ENCODE data around the gene PRPF4. TPM values are rescaled to one million over a fixed set of nuclear protein-coding genes. Genes with fewer than 3 reads are reported as not detected.

The PRPF4 gene
- total and polyA plus RNA-seq, 2 donors (not counting 3 experiments of a cell fraction or from before 2014, with no cell fraction given): 12.9 to 25.8 TPM

DNA sequence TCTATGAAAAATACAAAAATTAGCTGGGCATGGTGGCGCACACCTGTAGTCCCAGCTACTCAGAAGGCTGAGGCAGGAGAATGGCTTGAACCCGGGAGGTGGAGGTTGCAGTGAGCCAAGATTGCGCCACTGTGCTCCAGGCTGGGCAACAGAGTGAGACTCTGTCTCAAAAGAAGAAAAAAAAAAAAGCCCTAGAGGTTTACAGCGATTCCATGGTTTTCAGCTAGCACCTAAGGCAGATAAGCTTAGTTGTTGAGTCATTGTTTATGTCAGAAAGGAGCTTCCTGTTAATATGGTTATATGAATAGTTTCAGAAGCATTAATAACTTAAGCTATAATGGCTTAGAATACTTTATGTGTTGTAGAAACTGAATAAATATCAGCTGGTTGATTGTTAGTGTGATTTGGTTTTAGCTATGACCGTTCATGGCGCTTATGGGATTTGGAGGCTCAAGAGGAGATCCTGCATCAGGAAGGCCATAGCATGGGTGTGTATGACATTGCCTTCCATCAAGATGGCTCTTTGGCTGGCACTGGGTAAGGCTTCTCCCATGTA is 14.7 kb downstream of the PRPF4 start:
- no peaks in the 10 kb centered on the region for H3K9me1 ChIP-seq (replicated peaks; ENCODE audit: control insufficient read depth, extremely low read depth, insufficient read depth, low read length)
- H3K36me3 ChIP-seq (ENCODE audit: control insufficient read depth in 2 of 2, extremely low read depth in 1 of 2, insufficient read depth in 2 of 2, low read length in 2 of 2): peaks cover 26 to 29% of the 10 kb centered on the region in 2 experiments
- H3K9me3 ChIP-seq (replicated peaks; ENCODE audit: control insufficient read depth, insufficient read depth, low read length): no peaks in the 10 kb centered on the region
- no peak for TF ChIP-seq MAX (IDR thresholded peaks at IDR 0.05; ENCODE audit: insufficient read depth, insufficient read length)
- peak; percentile 7 for TF ChIP-seq FOS (IDR thresholded peaks at IDR 0.05; ENCODE audit: borderline replicate concordance, insufficient read depth, low read length)
- ChIA-PET CTCF (interaction anchor here (1.1 to 1.2 kb wide), 2 partner anchors 116 to 368 kb away, joined by 3 read pairs; no protein-coding TSS in a partner anchor), POLR2A (interaction anchor here (0.7 kb wide), 1 partner anchor 74 kb away, joined by 4 read pairs; no protein-coding TSS in a partner anchor)
- H4K20me1 ChIP-seq (replicated peaks; ENCODE audit: control insufficient read depth, extremely low read depth, insufficient read depth, low read length): no peaks in the 10 kb centered on the region
- no peak overlapping the region for H3K4me3 ChIP-seq (replicated peaks in 1 of 3; ENCODE audit: insufficient read depth in 1 of 3, low read depth in 1 of 3, low read length in 3 of 3)
- no peaks in the 10 kb centered on the region for H3K4me1 ChIP-seq (ENCODE audit: control insufficient read depth, extremely low read depth, insufficient read depth, low read length)
- H3K9ac ChIP-seq (replicated peaks; ENCODE audit: extremely low read depth, insufficient read depth, low read length): no peak overlapping the region
- no peak for DNase-seq (ENCODE audit: low read depth, low spot score)
- no TSS peak for BruUV-seq (replicated peaks)
- intact Hi-C loops (cut with micrococcal nuclease) (no loop called here), dilution Hi-C loops (cut with MboI; ENCODE audit: extremely low pct_ligation_motif_present, low sequenced_read_pairs) (no loop called here)
- no peak overlapping the region for H3K4me2 ChIP-seq (ENCODE audit: insufficient read depth, low read length)
- H3K27me3 ChIP-seq (ENCODE audit: control insufficient read depth in 2 of 2, insufficient read depth in 2 of 2, low read length in 2 of 2): no peaks in the 10 kb centered on the region
- H3K27ac ChIP-seq (ENCODE audit: insufficient read depth, low read depth, low read length): no peak overlapping the region
- H3K79me2 ChIP-seq (ENCODE audit: control insufficient read depth, insufficient read depth, low read length): no peaks in the 10 kb centered on the region
- FAIRE-seq: no peak
- no peak overlapping the region for H2AFZ ChIP-seq (ENCODE audit: low read depth, low read length)

GRCh38 chr9:113293285-113293878 is 17.9 kb downstream of the PRPF4 start:
- no peaks in the 10 kb centered on the region for H3K79me2 ChIP-seq (ENCODE audit: control insufficient read depth, insufficient read depth, low read length)
- H3K9me1 ChIP-seq (replicated peaks; ENCODE audit: control insufficient read depth, extremely low read depth, insufficient read depth, low read length): no peaks in the 10 kb centered on the region
- H3K9me3 ChIP-seq (replicated peaks; ENCODE audit: control insufficient read depth, insufficient read depth, low read length): no peaks in the 10 kb centered on the region
- ChIA-PET POLR2A (no interaction called here), CTCF (interaction anchor here (1.1 kb wide), 1 partner anchor 18 kb away, joined by 3 read pairs; the partner anchor contains the start of gene CDC26)
- H3K36me3 ChIP-seq (ENCODE audit: control insufficient read depth in 2 of 2, extremely low read depth in 1 of 2, insufficient read depth in 2 of 2, low read length in 2 of 2): peaks cover 19 to 21% of the 10 kb centered on the region in 2 experiments
- DNase-seq (ENCODE audit: low read depth, low spot score): no peak
- H3K4me1 ChIP-seq (ENCODE audit: control insufficient read depth, extremely low read depth, insufficient read depth, low read length): no peaks in the 10 kb centered on the region
- no peak overlapping the region for H2AFZ ChIP-seq (ENCODE audit: low read depth, low read length)
- no peak overlapping the region for H3K9ac ChIP-seq (replicated peaks; ENCODE audit: extremely low read depth, insufficient read depth, low read length)
- no peak overlapping the region for H3K27ac ChIP-seq (ENCODE audit: insufficient read depth, low read depth, low read length)
- no peak overlapping the region for H3K4me2 ChIP-seq (ENCODE audit: insufficient read depth, low read length)
- BruUV-seq (replicated peaks): no TSS peak
- no peak for TF ChIP-seq GATA2 (IDR thresholded peaks at IDR 0.05; ENCODE audit: insufficient read depth, insufficient read length, low read depth, low read length)
- no peak for TF ChIP-seq MAX (IDR thresholded peaks at IDR 0.05; ENCODE audit: insufficient read depth, insufficient read length)
- no peak for TF ChIP-seq JUN (IDR thresholded peaks at IDR 0.05; ENCODE audit: borderline replicate concordance, insufficient read depth, insufficient read length, low read depth)
- TF ChIP-seq MYC (IDR thresholded peaks at IDR 0.05; ENCODE audit: low read depth, low read length): no peak
- no peak for TF ChIP-seq POLR2A (IDR thresholded peaks at IDR 0.05; ENCODE audit: low read depth, low read length)
- TF ChIP-seq, protein P1, sequence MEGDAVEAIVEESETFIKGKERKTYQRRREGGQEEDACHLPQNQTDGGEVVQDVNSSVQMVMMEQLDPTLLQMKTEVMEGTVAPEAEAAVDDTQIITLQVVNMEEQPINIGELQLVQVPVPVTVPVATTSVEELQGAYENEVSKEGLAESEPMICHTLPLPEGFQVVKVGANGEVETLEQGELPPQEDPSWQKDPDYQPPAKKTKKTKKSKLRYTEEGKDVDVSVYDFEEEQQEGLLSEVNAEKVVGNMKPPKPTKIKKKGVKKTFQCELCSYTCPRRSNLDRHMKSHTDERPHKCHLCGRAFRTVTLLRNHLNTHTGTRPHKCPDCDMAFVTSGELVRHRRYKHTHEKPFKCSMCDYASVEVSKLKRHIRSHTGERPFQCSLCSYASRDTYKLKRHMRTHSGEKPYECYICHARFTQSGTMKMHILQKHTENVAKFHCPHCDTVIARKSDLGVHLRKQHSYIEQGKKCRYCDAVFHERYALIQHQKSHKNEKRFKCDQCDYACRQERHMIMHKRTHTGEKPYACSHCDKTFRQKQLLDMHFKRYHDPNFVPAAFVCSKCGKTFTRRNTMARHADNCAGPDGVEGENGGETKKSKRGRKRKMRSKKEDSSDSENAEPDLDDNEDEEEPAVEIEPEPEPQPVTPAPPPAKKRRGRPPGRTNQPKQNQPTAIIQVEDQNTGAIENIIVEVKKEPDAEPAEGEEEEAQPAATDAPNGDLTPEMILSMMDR (IDR thresholded peaks at IDR 0.05; ENCODE audit: extremely low read depth in 1 of 2, insufficient read depth in 1 of 2, low read depth in 1 of 2, low read length in 2 of 2): no peak
- no peak for TF ChIP-seq FOS (IDR thresholded peaks at IDR 0.05; ENCODE audit: borderline replicate concordance, insufficient read depth, low read length)
- no peak for TF ChIP-seq EZH2 (IDR thresholded peaks at IDR 0.05; ENCODE audit: borderline replicate concordance, low read depth, low read length, severe bottlenecking)
- no peak for TF ChIP-seq POLR2AphosphoS5 (IDR thresholded peaks at IDR 0.05; ENCODE audit: insufficient read depth, low read depth, low read length)
- dilution Hi-C loops (cut with MboI; ENCODE audit: extremely low pct_ligation_motif_present, low sequenced_read_pairs) (no loop called here), intact Hi-C loops (cut with micrococcal nuclease) (no loop called here)
- H4K20me1 ChIP-seq (replicated peaks; ENCODE audit: control insufficient read depth, extremely low read depth, insufficient read depth, low read length): no peaks in the 10 kb centered on the region
- no peak overlapping the region for H3K4me3 ChIP-seq (replicated peaks in 1 of 3; ENCODE audit: insufficient read depth in 1 of 3, low read depth in 1 of 3, low read length in 3 of 3)
- no peak for FAIRE-seq
- H3K27me3 ChIP-seq (ENCODE audit: control insufficient read depth in 2 of 2, insufficient read depth in 2 of 2, low read length in 2 of 2): no peaks in the 10 kb centered on the region

All from endothelial cell of umbilical vein (primary cell).